ENCODE measurements around the gene DPF3.

Gene DPF3

DNA sequence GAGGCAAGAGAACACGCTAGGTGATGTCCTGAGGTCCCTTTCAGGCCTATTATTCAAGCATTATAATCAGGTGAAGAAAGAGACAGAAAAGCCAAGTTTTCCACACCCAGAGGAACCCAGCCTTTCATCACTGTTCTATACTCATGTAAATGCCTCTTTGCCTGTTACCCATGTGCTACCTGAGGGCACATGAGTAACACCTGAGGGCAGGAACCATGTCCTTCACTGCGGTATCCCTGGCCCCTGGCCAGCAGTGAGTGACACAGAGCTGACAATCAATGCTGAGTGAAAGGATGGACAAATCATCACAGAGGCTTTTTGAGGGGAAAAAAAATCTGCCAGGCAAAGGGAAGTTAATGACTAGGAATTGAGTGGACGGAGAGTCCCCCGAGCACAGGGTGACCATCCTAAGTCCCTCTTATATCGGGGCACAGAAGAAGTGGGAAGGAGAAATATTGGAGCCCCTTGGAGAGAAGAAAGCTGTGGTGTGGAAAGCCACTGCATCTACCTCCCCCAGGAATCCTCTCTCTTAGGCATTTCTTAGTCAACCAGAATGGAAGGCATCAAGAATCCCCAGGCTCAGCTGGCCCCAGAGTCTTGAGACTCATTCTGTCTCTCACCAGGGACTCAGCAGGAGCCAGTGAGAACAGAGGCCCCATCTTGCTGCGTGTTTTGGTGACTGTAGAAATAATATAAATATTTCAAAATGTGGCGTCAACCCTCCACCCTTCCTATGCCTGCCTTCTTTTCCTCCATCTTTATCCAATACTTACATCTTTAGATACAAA is 212.9 kb downstream of the DPF3 start:
- Histone ChIP-seq H3K4me2 (ENCODE audit: low read length) (no peak overlapping the region), H3K4me3 (ENCODE audit: low read length) (no peak overlapping the region), H3K36me3 (ENCODE audit: control insufficient read depth, low read length) (no peaks in the 10 kb centered on the region), H3K27me3 (ENCODE audit: control insufficient read depth, low read length) (no peaks in the 10 kb centered on the region), H4K20me1 (ENCODE audit: control insufficient read depth, insufficient read depth, low read depth, low read length) (no peaks in the 10 kb centered on the region), H3K9me3 (ENCODE audit: control insufficient read depth, insufficient read depth, low read length) (no peaks in the 10 kb centered on the region), H3K79me2 (ENCODE audit: control insufficient read depth, low read length) (no peaks in the 10 kb centered on the region), H3K9me2 (replicated peaks; ENCODE audit: control insufficient read depth, low read length) (no peaks in the 10 kb centered on the region), H3K27ac (ENCODE audit: low read depth, low read length) (no peak overlapping the region), H3F3A (ENCODE audit: control insufficient read depth, insufficient read depth) (no peaks in the 10 kb centered on the region), H3K4me1 (ENCODE audit: control insufficient read depth, low read length) (no peaks in the 10 kb centered on the region)
- TF ChIP-seq EZH2phosphoT487 (IDR thresholded peaks at IDR 0.05; ENCODE audit: borderline replicate concordance, low read length) (no peak), CTCF (IDR thresholded peaks at IDR 0.05; ENCODE audit: low read depth, low read length, poor library complexity, severe bottlenecking) (no peak)

GRCh38 chr14:72679536-72680151 is 214.3 kb downstream of the DPF3 start:
- TF ChIP-seq EZH2phosphoT487 (IDR thresholded peaks at IDR 0.05; ENCODE audit: borderline replicate concordance, low read length) (no peak), CTCF (IDR thresholded peaks at IDR 0.05; ENCODE audit: low read depth, low read length, poor library complexity, severe bottlenecking) (no peak)
- Histone ChIP-seq H3F3A (ENCODE audit: control insufficient read depth, insufficient read depth) (no peaks in the 10 kb centered on the region), H3K36me3 (ENCODE audit: control insufficient read depth, low read length) (no peaks in the 10 kb centered on the region), H3K79me2 (ENCODE audit: control insufficient read depth, low read length) (no peaks in the 10 kb centered on the region), H3K27me3 (ENCODE audit: control insufficient read depth, low read length) (no peaks in the 10 kb centered on the region), H3K27ac (ENCODE audit: low read depth, low read length) (no peak overlapping the region), H3K4me3 (ENCODE audit: low read length) (no peak overlapping the region), H3K4me2 (ENCODE audit: low read length) (no peak overlapping the region), H3K9me2 (replicated peaks; ENCODE audit: control insufficient read depth, low read length) (no peaks in the 10 kb centered on the region), H3K9me3 (ENCODE audit: control insufficient read depth, insufficient read depth, low read length) (no peaks in the 10 kb centered on the region), H3K4me1 (ENCODE audit: control insufficient read depth, low read length) (peaks cover 9% of the 10 kb centered on the region), H4K20me1 (ENCODE audit: control insufficient read depth, insufficient read depth, low read depth, low read length) (no peaks in the 10 kb centered on the region)

DNA sequence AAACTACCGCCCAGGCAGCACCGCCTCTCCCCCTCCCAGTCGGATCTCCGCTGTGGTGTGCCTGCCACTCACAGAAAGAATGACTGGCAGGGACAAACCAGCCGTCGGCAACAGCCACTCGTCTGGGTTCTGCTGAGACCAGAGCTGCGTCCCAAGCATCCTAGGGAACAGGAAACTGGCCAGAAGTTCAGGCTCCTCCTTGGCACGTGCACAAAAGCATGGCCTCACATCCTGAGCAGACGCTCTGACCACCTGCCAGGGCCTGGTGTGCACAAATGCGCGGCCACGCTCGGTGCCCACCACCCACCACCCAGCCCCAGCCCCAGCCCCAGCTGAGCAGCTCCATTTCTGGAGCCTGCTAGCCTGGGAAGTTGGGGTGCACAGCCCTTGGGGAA is 214.8 kb downstream of the DPF3 start:
- Histone ChIP-seq H3K36me3 (ENCODE audit: control insufficient read depth, low read length) (no peaks in the 10 kb centered on the region), H3K27ac (ENCODE audit: low read depth, low read length) (no peak overlapping the region), H3F3A (ENCODE audit: control insufficient read depth, insufficient read depth) (no peaks in the 10 kb centered on the region), H3K79me2 (ENCODE audit: control insufficient read depth, low read length) (no peaks in the 10 kb centered on the region), H3K4me1 (ENCODE audit: control insufficient read depth, low read length) (peaks cover 11% of the 10 kb centered on the region), H3K4me3 (ENCODE audit: low read length) (no peak overlapping the region), H3K27me3 (ENCODE audit: control insufficient read depth, low read length) (no peaks in the 10 kb centered on the region), H3K4me2 (ENCODE audit: low read length) (no peak overlapping the region), H3K9me2 (replicated peaks; ENCODE audit: control insufficient read depth, low read length) (no peaks in the 10 kb centered on the region), H4K20me1 (ENCODE audit: control insufficient read depth, insufficient read depth, low read depth, low read length) (no peaks in the 10 kb centered on the region), H3K9me3 (ENCODE audit: control insufficient read depth, insufficient read depth, low read length) (no peaks in the 10 kb centered on the region)
- TF ChIP-seq EZH2phosphoT487 (IDR thresholded peaks at IDR 0.05; ENCODE audit: borderline replicate concordance, low read length), result no peak
- TF ChIP-seq CTCF (IDR thresholded peaks at IDR 0.05; ENCODE audit: low read depth, low read length, poor library complexity, severe bottlenecking), result no peak
